ENCODE measurements around the gene SLC6A19. TPM values are rescaled to one million over a fixed set of nuclear protein-coding genes. Genes with fewer than 3 reads are reported as not detected.

The SLC6A19 gene
- total and polyA plus RNA-seq, 2 of the 4 experiments (the other 2 are of a cell fraction): not detected

DNA sequence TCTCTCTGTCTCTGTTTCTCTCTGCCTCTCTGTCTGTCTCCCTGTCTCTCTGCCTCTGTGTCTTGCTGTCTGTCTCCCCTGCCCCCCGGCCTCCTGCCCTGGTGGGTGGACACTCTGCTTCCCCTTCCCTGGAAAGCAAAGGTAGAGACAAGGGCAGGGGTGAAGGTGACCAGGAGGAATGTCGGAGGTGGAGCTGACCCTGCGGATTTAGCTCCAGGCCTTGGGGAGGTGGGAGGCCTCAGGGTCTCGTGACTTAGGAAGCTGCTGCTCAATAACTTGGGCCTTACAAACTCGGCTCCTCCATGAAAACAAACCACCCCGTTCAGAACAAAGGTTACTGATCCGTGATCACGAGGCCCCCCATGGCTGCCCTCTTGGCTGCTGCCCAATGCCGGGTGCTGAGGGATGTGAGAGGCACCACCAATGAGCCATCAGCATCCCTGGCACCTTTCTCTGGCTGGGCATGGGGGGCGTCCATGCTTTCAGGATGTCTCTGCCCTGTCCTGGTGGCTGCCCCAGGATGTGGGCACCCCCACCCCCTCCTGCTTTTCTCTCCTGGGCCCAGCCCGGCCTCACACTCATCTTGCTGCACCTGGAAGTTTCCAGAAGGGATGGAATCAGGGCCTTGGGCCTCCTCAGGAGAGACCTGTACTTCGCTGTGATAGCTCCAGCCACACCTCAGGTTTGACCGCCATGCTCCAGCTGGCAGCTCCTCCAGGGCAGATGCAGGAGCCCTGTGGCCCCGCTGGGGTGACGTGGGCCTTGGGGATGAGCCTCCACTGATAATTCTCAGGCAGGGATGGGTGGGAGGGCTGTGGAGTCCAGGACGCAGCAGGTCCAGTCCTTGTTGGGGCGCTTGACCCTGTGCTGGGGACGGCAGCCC is 14.8 kb upstream of the SLC6A19 start:
- Histone ChIP-seq H3K4me1 (ENCODE audit: control insufficient read depth, insufficient read depth, low read length) (no peaks in the 10 kb centered on the region), H2BK5ac (ENCODE audit: low read depth, low read length, poor library complexity, severe bottlenecking) (no peak overlapping the region), H4K91ac (ENCODE audit: insufficient read depth, low read depth, low read length) (no peak overlapping the region), H3K36me3 (ENCODE audit: control insufficient read depth, insufficient read depth, low read length) (no peaks in the 10 kb centered on the region), H2BK120ac (ENCODE audit: low read depth, low read length) (no peak overlapping the region), H4K8ac (ENCODE audit: low read depth in 2 of 2, low read length in 2 of 2) (no peak overlapping the region), H3K14ac (replicated peaks; ENCODE audit: low read depth, low read length) (no peak overlapping the region), H3K4me3 (ENCODE audit: insufficient read depth, low read depth, low read length) (no peak overlapping the region), H3K23ac (ENCODE audit: low read depth, low read length) (no peak overlapping the region), H3K27me3 (ENCODE audit: control insufficient read depth, insufficient read depth, low read length) (peaks cover 28% of the 10 kb centered on the region; the same call in 1 of the 2 replicates), H3K18ac (ENCODE audit: low read depth, low read length) (no peak overlapping the region), H3K27ac (ENCODE audit: insufficient read depth, low read length) (no peak overlapping the region), H3K9me1 (ENCODE audit: insufficient read depth, low read length) (no peaks in the 10 kb centered on the region), H3K9me3 (ENCODE audit: control insufficient read depth, insufficient read depth, low read length) (no peaks in the 10 kb centered on the region), H3K4me2 (ENCODE audit: low read depth, low read length) (no peak overlapping the region), H2BK15ac (ENCODE audit: low read depth, low read length) (no peak overlapping the region), H2AK5ac (ENCODE audit: low read depth, low read length) (no peak overlapping the region), H3K9ac (ENCODE audit: low read depth, low read length) (no peak overlapping the region), H3K56ac (ENCODE audit: extremely low read depth, insufficient read depth, low read length) (no peak overlapping the region), H3K79me1 (ENCODE audit: low read depth in 1 of 2, low read length in 2 of 2) (no peaks in the 10 kb centered on the region), H3K4ac (ENCODE audit: low read depth, low read length) (no peak overlapping the region), H2AFZ (replicated peaks; ENCODE audit: low read length, poor library complexity) (no peak overlapping the region), H4K5ac (ENCODE audit: low read depth, low read length) (no peak overlapping the region), H4K20me1 (ENCODE audit: insufficient read depth, low read length) (no peaks in the 10 kb centered on the region), H2BK20ac (ENCODE audit: low read depth, low read length) (no peak overlapping the region), H2AK9ac (replicated peaks; ENCODE audit: low read depth, low read length, poor library complexity) (no peak overlapping the region)
- DNase-seq (no peak), ATAC-seq (ENCODE audit: low read depth) (no peak)
- ChIA-PET CTCF (no interaction called here), POLR2A (ENCODE audit: unreplicated experiment) (no interaction called here)
- in situ Hi-C loops (cut with MboI; ENCODE audit: low sequenced_read_pairs) (no loop called here), dilution Hi-C loops (cut with HindIII; ENCODE audit: low sequenced_read_pairs, unreplicated experiment) (no loop called here), intact Hi-C loops (cut with micrococcal nuclease) (no loop called here)
- TF ChIP-seq, protein P1, sequence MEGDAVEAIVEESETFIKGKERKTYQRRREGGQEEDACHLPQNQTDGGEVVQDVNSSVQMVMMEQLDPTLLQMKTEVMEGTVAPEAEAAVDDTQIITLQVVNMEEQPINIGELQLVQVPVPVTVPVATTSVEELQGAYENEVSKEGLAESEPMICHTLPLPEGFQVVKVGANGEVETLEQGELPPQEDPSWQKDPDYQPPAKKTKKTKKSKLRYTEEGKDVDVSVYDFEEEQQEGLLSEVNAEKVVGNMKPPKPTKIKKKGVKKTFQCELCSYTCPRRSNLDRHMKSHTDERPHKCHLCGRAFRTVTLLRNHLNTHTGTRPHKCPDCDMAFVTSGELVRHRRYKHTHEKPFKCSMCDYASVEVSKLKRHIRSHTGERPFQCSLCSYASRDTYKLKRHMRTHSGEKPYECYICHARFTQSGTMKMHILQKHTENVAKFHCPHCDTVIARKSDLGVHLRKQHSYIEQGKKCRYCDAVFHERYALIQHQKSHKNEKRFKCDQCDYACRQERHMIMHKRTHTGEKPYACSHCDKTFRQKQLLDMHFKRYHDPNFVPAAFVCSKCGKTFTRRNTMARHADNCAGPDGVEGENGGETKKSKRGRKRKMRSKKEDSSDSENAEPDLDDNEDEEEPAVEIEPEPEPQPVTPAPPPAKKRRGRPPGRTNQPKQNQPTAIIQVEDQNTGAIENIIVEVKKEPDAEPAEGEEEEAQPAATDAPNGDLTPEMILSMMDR (conservative IDR thresholded peaks at IDR 0.05; ENCODE audit: low read depth, low read length): no peak
- TF ChIP-seq RCOR1 (IDR thresholded peaks at IDR 0.05; ENCODE audit: insufficient replicate concordance, low read length) (no peak), SMC3 (IDR thresholded peaks at IDR 0.05; ENCODE audit: low read depth, low read length) (no peak), FOS (IDR thresholded peaks at IDR 0.05; ENCODE audit: low read depth, low read length) (no peak), RFX5 (IDR thresholded peaks at IDR 0.05; ENCODE audit: low read depth, low read length) (no peak), MAZ (IDR thresholded peaks at IDR 0.05; ENCODE audit: borderline replicate concordance, low read depth, low read length) (no peak), RAD21 (IDR thresholded peaks at IDR 0.05; ENCODE audit: low read length) (no peak), POLR2A (IDR thresholded peaks at IDR 0.05; ENCODE audit: low read depth, low read length) (no peak), BHLHE40 (IDR thresholded peaks at IDR 0.05; ENCODE audit: low read depth, low read length) (no peak), MAFK (IDR thresholded peaks at IDR 0.05; ENCODE audit: low read depth, low read length) (no peak), MXI1 (IDR thresholded peaks at IDR 0.05; ENCODE audit: borderline replicate concordance, low read depth, low read length) (no peak), CHD1 (IDR thresholded peaks at IDR 0.05; ENCODE audit: low read depth, low read length) (no peak)
- TF ChIP-seq, protein P2, sequence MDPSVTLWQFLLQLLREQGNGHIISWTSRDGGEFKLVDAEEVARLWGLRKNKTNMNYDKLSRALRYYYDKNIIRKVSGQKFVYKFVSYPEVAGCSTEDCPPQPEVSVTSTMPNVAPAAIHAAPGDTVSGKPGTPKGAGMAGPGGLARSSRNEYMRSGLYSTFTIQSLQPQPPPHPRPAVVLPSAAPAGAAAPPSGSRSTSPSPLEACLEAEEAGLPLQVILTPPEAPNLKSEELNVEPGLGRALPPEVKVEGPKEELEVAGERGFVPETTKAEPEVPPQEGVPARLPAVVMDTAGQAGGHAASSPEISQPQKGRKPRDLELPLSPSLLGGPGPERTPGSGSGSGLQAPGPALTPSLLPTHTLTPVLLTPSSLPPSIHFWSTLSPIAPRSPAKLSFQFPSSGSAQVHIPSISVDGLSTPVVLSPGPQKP (IDR thresholded peaks at IDR 0.05; ENCODE audit: borderline replicate concordance, low read depth, low read length): no peak
- BruUV-seq (replicated peaks): no TSS peak
- 54% methylated on average over 6 of the region's 18 CpGs; no CpG with 5 or more reads in 1 of the 2 experiments for WGBS, 2 experiments (ENCODE audit: extremely low coverage in 2 of 2, insufficient read length in 1 of 2)

Data from IMR-90 (cell line).